ENCODE data around the gene MTHFD1L.
"Not testable (repeated sequence)": the region's sequence is repeated elsewhere in the genome, so short reads cannot be mapped to it uniquely, and the experiment has no call there.

The MTHFD1L gene

GRCh38 chr6:151045511-151046222 lies 180.2 kb downstream of the MTHFD1L start:
- FAIRE-seq, result not testable (repeated sequence)

DNA sequence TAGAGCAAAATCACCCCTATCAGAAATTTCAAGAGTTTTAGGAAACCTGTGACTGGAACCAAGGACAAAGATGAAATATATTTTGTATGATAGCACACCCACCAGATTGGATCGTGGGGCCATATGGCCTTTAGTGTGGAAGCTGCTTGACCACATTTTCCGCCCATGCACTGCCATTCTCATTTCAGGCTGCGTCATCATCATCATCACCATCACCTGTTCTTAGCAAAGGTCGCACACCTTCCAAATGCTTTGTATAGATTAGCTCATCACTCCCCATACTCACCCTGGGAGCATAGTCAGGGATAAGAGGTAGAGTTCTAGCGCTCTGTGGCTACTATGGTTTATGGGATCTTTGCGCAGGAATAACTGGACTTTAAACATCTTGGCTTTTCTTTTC lies 185.7 kb downstream of the MTHFD1L start:
- FAIRE-seq, result no peak

DNA sequence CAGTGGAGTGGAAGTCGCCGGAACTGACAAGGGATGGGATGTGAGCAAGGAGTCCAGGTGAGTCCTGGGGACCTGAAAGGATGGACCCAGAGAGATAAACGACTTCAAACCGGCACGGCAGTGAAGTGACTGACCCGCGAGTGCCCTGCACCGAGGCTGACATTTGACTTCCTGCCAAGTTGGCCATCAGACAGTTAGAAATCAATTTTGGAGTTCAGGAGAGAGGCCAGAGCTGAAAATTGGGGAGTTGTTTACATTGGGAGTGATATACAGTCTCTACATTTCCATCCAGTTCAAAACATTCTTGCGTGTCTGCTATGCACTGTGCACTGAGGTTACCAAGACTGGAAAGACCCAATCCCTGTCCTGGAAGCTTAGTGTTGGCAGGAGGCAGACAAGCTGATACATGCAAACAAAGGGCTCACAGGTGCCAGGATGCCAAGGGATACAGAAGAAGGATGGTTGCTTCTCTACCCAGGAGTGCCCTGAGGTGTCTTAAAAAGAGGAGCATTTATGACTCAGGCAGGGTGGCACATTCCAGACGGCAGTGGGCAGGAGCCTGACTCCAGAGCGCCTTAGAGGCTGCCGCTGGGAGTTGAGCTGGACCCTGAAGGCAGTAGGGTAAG lies 186.6 kb downstream of the MTHFD1L start:
- no peak for FAIRE-seq

GRCh38 chr6:151054306-151054705 lies 188.8 kb downstream of the MTHFD1L start:
- no peak for FAIRE-seq

- no peak for FAIRE-seq
Observed at GRCh38 chr6:151056230-151056907, 190.9 kb downstream of the MTHFD1L start.

GRCh38 chr6:151057061-151057460 lies 191.6 kb downstream of the MTHFD1L start:
- no peak for FAIRE-seq

DNA sequence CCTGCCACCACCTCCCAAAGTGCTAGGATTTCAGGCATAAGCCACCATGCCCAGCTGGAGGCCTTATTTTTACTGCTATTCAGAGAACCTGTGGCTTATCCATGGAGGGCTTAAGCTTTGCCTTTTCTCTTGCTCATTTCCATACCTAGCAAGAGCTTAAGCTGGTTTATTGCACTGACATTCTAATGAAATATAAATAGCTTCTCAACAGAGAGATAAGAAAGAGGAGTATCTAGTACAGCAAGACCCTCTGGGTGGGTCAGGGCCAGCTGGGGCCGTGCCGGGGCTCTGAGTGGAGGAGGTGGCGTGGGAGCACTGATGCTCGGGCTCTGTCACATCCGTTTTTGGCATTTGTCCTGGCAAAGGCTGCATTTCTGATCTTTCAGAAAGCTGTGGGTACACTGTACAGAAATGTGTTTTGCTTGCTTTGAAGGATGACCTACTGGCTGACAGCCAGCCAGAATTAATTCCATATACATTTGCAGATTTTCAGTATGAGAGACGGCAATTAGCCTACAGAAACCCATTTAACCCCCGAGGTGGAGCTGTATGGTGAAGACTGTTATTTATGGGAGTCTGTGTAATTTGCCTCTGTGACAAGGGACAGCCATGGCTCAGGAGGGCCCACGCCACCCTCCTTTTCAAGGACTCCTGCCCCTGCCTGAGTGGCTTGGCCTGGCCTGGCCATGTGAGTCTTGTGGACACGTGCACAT lies 192.7 kb downstream of the MTHFD1L start:
- no peak for FAIRE-seq

GRCh38 chr6:151059612-151060095 lies 194.2 kb downstream of the MTHFD1L start:
- no peak for FAIRE-seq

DNA sequence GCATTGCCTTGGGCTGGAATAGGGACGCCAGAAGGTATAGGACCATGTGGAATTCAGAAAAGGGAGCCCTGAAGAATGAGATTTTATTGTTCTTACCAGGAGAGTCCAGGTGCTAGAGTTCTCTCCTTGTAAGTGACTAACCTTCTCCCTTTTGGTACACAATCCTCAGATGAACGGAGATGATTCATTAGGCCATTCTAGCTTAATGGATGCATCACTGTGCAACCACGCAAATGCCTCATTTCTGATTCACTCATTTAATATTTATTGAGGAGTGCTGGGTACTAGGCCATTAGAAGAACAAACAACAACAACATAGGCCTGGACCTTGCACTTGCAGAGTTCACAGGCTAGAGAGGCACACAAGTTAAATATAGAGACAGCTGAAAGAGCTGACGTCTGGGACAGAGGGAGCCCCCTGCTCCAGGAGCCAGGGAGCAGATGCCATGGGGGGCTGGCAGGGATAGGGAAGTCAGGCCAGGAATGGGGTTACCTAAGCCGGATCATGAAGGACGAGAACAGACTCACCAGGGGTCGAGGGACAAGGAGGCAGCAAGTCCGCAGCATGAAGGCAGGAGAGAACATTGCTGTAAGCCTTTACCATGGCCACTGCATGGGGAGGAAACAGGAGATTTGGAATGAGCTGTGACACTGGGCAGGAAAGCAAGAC lies 194.7 kb downstream of the MTHFD1L start:
- no peak for FAIRE-seq

- no peak for FAIRE-seq
Observed at GRCh38 chr6:151060766-151061531, 195.4 kb downstream of the MTHFD1L start.

DNA sequence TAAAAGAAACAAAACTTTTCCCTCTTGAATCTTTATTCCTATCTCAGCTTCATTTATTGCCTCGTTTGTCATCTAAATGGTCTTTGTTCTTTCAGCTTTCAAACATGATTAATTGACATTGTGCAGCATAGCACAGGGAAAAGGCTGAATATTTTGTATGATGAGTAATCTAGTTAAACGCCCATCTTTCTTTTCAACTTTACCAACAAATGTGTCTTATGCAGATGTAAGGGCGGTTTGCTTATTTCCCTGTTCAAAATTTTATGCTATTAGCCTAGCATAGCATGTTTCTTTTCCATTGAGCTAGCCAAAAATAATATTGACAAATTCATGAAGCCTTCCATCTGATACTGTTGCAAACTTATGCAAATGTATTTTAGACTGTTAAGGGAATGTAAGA lies 197.8 kb downstream of the MTHFD1L start:
- FAIRE-seq, result no peak

GRCh38 chr6:151063842-151064647 lies 198.5 kb downstream of the MTHFD1L start:
- no peak for FAIRE-seq

DNA sequence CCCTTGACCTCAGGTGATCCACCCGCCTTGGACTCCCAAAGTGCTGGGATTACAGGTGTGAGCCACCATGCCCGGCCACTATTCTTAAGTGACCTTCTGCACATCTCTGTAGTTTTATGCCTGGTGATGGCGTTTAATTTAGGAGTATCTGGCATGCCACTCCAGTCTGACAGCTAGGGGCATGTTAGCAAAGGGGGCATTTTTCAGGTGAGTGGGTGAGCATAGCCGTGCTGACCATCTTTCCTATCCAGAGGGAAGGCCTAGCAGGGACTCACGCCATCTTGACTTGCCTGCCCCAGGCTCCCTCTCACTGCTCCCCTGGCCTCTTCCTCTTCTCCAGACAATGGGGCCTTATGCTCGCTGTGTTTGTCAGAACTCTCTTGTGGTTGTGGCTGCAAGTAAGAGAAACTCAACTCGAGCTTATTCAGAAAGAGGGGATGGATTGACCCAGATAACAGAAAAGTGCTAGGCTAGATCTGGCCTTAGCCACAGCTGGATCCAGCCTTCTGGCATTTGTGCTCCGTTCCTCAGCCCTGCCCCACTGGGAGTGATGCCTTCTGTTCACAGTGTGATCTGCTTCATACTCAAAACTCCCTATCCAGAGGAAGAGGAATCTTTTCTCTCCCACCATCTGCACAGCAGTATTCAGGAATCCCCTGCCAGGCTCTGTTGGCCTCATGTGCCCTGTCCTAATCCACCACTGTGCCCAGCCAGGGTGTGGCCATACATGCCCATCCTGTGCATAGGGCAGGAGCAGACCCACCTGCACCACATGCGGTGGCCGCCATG lies 199.7 kb downstream of the MTHFD1L start:
- no peak for FAIRE-seq

- no peak for FAIRE-seq
Observed at GRCh38 chr6:151067684-151068596, 202.4 kb downstream of the MTHFD1L start.

DNA sequence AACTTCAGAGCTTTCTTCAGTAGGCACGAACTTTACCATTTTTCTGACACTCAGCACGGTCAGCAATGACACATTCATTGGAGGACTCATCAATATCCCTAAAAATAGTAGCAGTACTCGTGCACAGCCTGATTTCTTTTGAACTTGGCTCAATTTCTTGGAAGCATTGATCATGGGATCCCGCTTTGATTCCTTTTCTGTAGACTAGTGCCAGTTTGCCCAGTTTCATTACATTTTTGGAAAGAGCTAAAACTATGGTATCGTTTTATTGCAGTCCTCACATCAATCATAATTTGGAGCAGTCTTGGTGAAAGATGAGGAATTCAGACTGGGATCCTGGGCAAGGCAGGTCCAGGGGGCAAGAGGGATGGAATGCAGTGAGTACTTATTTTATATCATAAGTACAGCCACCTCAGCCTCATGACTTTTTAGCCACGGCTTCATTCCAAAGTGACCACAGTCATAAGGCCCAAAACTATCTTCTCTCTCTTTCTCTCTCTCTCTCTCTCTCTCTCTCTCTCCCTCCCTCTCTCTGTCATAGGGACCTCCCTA lies 203.3 kb downstream of the MTHFD1L start:
- FAIRE-seq, result no peak

DNA sequence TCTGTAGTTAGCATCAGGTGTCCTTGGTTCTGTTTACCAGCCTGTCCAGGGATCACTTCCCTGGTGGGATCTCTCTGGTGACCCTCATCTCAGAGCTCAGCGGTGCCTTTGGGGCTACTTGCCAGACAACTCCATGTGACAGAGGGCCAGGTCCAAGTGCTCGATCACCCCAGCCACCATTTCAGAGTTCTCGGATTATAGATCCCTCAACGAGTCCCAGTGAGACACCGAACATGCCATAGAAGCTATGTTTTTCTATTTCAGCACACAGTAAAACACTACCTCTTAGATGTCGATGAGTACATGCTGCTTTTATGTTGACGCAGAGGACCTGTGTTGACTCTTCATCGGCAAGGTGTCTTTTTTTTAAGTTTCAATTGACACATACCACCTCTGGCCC lies 204.1 kb downstream of the MTHFD1L start:
- no peak for FAIRE-seq

DNA sequence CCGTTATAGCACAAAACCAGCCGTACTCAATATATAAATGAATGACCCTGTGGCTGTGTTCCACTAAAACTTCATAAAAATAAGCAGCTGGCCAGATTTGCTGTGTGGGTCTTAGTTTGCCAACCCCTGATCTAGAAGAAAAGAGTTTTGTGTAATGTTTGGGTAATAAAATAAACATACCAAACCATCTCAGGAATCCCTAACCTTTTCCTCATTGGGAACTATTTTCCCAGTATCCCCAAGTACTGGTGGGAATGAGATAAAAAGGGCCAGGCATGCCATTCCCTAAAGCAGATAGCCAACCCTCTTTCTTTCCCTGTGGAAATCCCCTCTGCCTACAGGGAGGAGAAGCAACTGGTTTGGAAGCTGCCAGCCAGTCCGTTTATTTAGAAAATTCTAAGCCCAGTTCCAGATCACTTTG lies 205.1 kb downstream of the MTHFD1L start:
- FAIRE-seq, result no peak

DNA sequence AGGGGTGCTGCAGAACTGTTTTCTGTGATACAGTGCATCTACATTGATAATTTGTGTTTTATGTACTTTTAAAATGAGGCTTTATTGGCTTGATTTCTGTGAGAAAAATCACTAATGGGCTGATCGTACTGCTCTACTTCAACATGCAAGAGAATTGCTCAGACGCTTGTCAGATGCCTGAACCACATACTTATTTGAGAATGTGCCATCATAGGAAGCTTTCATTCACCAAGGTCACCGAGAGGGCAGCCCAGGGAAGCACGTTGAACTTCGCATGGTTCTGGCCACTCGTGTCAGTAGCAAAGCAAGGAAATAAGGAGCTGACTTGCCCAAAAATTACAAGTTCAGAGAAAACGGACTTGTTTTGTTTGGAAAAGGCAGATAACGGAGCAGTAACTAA lies 205.8 kb downstream of the MTHFD1L start:
- FAIRE-seq, result no peak

DNA sequence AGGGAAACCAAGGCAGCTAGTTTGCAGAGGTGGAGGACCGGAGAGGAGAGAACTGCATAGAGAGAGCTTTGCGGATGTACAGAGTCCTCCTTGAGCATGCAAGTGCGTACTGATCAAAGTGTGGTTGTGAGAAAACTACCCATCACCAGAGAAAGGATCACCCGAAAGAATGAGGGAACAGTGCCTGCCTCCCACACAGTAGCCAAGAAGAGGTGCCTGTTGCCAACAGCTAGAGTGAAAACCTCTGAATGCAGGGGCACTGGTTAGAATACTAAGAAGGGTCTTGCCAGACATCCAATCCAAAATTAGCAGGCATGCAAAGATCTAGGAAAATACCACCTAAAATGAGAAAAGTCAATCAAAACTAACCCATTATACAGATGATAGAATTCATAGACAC lies 207.6 kb downstream of the MTHFD1L start:
- no peak for FAIRE-seq
